GM18520 (cell line): ENCODE measurements around the gene ATP11C.
A peak's percentile ranks its signal among the peaks of the same experiment; 100 is the strongest.

Source experiments
- ATAC-seq: cut with Tn5 transposase; IDR thresholded peaks from one replicate; pipeline ENCODE4 v1.9.1; 2021; ENCODE audit not compliant: unreplicated experiment

Gene ATP11C

GRCh38 chrX:139815771-139816170 lies 117.1 kb downstream of the ATP11C start:
- no peak for ATAC-seq

- no peak for ATAC-seq
Observed at GRCh38 chrX:139811942-139812629, 120.8 kb downstream of the ATP11C start.

- ATAC-seq = no peak
Observed at GRCh38 chrX:139804482-139804881, 128.4 kb downstream of the ATP11C start.

GRCh38 chrX:139803224-139803623 lies 129.6 kb downstream of the ATP11C start:
- ATAC-seq = no peak

GRCh38 chrX:139802048-139802447 lies 130.8 kb downstream of the ATP11C start:
- ATAC-seq = no peak

GRCh38 chrX:139801397-139801813 lies 131.4 kb downstream of the ATP11C start:
- ATAC-seq = peak; percentile 87

GRCh38 chrX:139798701-139799100 lies 134.2 kb downstream of the ATP11C start:
- ATAC-seq = no peak

- ATAC-seq = peak; percentile 100
Observed at GRCh38 chrX:139795196-139795595, 137.7 kb downstream of the ATP11C start.

GRCh38 chrX:139787601-139788000 lies 145.3 kb downstream of the ATP11C start:
- ATAC-seq = no peak

- peak; percentile 92 for ATAC-seq
Observed at GRCh38 chrX:139784807-139785206, 148.0 kb downstream of the ATP11C start.

- ATAC-seq = no peak
Observed at GRCh38 chrX:139783959-139784358, 148.9 kb downstream of the ATP11C start.

- no peak for ATAC-seq
Observed at GRCh38 chrX:139783030-139783429, 149.8 kb downstream of the ATP11C start.

- ATAC-seq = no peak
Observed at GRCh38 chrX:139776599-139776998, 156.3 kb downstream of the ATP11C start.

- ATAC-seq = no peak
Observed at GRCh38 chrX:139770366-139770765, 162.5 kb downstream of the ATP11C start.

GRCh38 chrX:139766545-139766983 lies 166.3 kb downstream of the ATP11C start:
- ATAC-seq = peak; percentile 58

- no peak for ATAC-seq
Observed at GRCh38 chrX:139762400-139763183, 170.3 kb downstream of the ATP11C start.

- ATAC-seq = no peak
Observed at GRCh38 chrX:139759637-139760036, 173.2 kb downstream of the ATP11C start.

- ATAC-seq = no peak
Observed at GRCh38 chrX:139758809-139759208, 174.0 kb downstream of the ATP11C start.

GRCh38 chrX:139758250-139758649 lies 174.6 kb downstream of the ATP11C start:
- ATAC-seq = no peak

GRCh38 chrX:139751053-139751452 lies 181.8 kb downstream of the ATP11C start:
- ATAC-seq = no peak

GRCh38 chrX:139750390-139750789 lies 182.5 kb downstream of the ATP11C start:
- ATAC-seq = no peak

- ATAC-seq = peak; percentile 96
Observed at GRCh38 chrX:139739138-139739537, 193.7 kb downstream of the ATP11C start.
